Endothelial cell of hepatic sinusoid (primary cell): ENCODE results near the gene KANTR.

Source experiments
- in situ Hi-C: cut with HindIII; loops from 2 replicates; pipeline ENCODE4 v1.10.0; 2017; ENCODE audit warnings: low sequenced_read_pairs

Gene KANTR, protein sequence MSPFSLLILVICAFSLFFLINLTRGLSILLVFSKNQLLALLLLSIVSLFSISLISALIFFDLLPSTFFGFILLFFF

DNA sequence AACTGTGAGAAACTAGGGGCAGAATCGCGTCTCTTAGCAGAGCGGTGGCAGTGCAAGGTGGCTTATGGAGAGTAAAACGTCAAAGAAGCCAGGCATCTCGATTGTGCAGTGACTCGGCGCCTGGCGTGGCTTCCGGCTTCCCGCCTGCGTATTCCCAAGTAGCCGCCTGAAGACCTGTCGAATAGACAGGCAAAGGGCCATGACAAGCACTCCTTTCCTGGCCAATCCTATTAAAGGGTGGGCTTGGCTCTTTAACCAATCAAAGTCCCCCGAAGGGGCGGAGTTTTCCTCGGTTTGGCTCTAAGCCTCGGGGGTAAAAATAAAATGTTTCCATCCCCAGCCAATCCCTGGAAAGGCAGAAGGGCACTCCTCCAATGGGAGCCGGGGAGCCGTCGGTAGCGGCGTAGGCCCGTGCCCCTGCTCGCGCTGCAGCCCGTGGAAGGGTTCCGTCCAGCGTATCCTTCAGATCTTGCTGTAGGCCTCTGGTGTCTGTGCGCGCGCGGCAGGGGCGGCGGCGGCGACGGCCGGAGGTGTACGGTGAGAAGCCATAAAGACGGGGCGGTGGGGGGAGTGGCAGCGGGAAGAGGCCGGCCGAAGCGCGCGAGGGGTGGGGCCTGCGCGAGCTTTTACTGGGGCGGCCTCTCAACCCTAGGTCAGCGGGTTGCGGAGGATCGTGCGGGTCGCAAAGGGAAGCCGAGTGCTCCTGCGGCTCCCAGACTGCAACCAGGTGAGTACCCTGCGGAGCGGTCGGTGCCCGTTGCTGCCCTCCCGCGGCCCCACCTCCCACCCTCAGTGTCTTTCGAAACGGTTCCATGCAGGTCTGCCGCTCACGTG is at the start of gene KANTR:
TSS of gene KANTR (plus strand) at position 395 of the 834 bp plus-strand sequence. CDS start 30,131 bp downstream, outside the sequence.
- in situ Hi-C loops = no loop called here

DNA sequence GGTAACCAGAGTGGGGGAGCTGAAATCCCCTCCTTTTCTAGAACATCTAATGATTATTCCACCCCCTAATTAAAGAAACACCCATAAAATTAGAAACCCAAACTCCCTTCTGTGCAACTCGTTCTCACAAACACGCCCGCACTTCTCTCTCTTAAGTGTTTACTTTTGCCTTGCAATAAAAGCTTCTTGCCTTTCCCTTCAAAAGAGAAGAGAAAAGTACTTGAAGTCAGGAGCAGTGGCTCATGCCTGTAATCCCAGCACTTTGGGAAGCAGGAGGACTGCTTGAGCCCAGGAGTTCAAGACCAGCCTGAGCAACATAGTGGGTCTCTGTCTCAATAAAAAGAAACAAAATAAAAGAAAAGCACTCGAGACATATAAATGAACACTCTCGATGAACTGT is 48.9 kb upstream of the KANTR start:
- in situ Hi-C loops = no loop called here

DNA sequence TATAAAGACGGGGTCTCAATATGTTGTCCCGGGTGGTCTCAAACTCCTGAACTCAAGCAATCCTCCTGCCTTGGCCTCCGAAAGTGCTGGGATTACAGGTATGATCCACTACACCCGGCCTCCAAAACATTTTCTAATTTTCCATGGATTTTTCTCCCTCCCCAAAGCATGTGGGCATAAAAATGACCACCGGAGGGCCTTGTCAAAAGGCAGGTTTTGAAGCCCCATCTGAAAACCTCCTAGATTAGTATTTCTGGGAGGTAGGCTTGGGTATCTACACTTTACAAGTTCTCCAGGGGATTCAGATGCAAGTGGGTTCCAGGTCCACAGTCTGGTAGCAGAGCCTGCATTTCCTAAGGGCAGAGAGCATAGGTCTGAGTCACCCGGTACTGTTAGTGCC is 46.7 kb upstream of the KANTR start:
- in situ Hi-C loops = no loop called here

DNA sequence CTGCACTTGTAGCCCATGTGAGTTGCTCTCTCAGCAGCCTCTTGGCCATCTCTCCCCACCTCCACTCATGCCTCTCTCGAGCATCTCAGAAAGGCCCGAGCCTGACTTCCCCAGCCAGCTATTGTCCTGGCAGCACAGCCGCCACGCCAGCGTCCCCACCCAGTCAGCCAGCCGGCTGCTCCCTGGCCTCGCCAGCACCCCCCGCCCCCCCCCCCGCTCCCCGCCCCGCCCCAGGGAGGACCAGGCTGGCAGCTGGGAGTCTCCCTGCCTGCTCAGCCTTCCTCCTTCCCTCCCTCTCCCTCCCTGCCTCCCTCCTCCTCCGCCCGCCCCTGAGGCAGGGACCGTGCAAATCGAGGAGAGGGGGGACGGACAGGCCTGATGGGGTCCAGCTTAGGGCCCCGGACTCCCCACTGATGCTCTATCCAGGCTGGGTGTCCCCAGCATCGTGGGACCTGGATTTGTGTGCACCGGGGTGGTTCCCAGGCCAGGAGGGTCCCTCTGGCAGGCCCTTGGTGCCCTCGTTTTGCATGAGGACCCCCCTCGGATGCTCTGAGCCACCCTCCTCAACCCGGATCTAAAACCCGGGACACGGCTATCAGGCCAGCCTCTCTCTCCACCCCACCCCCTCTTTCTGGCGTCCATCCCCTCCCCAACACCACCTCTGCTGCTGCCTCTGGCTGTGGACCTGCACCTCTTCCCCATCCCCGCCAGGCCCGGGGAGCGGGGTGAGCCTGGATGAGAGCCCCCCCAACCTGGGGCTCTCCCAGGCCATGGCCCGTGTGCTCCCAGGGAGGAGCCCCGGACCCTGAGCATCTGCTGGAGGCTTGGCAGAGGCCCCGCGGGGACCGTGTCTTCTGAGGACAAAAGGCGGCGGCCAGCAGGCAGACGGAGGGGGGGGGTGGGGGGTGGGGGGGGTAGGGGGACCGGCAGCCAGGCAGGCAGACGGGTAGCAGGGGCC is 45.5 kb upstream of the KANTR start, which contains the start of gene GPR173:
TSS of gene GPR173 (plus strand) at position 621 of the 958 bp plus-strand sequence. CDS start 27,833 bp downstream, outside the sequence.
- in situ Hi-C loops = no loop called here

DNA sequence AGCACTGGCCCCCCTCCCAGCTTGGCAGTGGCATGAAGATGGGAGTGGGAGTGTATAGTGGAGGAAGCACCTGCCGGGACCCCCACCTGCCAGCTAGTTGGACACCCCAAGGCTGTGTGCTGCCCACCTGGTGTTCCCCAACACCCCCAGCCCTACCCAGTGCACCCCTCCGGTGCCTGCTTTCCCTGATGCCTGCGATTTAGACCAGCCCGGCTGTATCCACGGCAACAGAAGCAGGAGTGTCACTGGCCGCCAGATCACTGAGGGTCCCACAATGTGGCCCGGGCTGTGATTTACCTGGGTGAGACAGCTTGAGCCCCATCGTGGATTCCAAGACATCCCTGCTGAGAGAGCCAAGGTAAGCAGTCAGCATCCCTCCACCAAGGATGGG is 44.8 kb upstream of the KANTR start:
- in situ Hi-C loops = no loop called here

DNA sequence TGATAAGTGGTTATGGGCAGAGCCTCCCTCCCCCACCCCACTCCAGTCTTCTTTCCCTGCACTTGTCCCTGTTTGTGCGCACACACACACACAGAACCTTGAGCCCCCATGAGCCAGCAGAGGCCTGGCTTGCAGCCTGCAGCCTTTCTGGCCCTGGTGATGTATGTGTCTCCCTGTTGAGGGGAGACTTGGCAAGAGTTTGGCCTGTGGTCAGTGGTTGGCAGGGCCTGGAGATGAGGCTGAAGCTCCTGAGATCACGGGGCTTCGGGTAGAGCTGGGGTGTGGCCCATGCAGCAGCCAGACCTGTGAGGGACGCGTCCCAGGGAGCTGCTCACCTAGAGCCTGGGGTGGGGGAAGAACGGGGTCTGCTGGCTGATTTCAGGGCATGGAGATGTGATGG is 43.1 kb upstream of the KANTR start:
- in situ Hi-C loops = no loop called here

DNA sequence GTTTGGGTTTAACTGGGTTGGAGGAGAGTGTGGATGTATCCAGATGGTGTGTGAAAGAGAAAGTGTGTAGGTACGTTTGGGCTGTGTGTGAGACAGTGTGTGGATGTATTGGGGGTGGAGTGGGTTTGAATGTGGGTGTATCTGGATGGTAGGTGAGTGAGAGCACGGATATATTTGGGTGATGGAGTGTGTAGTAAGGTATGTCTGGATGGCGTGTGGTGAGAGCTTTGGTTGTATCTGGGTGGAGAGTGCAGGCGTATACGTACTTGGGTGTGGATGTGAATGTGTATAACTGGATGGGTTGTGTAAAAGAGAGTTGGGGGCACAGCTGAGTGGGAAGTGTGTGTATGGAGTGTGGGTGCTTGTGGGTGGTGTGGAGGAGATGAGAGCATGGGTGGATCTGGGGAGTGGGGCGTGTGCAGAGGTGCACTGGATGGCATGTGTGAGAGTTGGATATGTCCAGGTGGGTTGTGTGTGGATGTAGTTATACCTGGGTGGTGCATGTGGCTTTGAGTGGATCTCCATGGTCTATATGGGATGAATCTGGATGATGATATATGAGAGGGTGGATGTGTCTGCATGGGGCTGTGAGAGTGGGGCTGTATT is 38.6 kb upstream of the KANTR start:
- in situ Hi-C loops = no loop called here

DNA sequence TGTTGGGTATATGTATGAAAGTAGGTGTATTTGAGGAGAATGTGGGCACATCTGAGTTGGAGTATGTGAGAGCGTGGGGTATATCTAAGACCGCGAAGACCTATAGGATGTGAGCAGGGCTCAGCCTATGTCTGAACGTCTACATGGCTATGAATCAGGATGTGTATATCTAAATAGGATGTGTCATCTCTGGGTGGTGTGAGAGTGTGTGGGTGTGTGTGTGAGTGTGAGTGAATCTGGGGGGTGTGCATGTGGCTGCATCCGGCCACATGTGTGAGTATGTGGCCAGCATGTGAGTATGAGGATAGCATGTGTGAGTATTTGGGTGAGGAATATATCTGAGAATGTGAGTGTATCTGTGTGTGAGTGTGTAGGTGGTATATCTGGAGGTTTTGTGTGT is 37.6 kb upstream of the KANTR start:
- in situ Hi-C loops = no loop called here

DNA sequence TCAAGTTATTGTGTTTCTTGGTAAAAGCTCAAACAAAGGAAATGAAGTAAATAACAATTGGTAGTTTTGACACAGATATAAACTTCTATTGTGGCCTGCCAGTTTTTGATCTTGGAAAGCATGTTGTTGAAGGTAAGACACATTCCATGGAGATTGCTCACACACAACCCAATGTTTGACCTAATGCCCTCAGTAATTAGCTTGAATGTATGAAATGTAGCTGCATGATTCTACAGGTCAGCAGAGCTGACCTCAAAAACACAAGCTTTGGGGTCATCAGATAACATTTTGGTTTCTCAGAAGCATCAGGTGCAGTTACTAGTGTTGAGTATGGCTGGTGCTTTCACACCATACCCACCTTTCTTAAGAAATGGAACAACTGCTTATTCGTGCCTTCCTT is 28.8 kb upstream of the KANTR start:
- in situ Hi-C loops = no loop called here

DNA sequence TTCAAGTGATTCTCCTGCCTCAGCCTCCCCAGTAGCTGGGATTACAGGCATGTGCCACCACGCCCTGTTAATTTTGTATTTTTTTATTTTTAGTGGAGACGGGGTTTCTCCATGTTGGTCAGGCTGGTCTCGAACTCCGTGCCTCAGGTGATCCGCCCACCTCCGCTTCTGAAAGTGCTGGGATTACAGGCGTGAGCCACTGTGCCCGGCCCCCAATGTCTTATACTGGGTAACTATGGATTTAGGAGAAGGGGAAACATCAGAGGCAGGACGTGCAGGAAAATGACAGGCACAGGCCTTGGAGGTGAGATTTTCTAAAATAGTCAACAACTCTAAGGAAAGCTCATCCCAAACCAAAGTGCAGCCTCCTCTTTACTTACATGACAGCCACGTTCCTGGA is 22.9 kb upstream of the KANTR start:
- in situ Hi-C loops = no loop called here

DNA sequence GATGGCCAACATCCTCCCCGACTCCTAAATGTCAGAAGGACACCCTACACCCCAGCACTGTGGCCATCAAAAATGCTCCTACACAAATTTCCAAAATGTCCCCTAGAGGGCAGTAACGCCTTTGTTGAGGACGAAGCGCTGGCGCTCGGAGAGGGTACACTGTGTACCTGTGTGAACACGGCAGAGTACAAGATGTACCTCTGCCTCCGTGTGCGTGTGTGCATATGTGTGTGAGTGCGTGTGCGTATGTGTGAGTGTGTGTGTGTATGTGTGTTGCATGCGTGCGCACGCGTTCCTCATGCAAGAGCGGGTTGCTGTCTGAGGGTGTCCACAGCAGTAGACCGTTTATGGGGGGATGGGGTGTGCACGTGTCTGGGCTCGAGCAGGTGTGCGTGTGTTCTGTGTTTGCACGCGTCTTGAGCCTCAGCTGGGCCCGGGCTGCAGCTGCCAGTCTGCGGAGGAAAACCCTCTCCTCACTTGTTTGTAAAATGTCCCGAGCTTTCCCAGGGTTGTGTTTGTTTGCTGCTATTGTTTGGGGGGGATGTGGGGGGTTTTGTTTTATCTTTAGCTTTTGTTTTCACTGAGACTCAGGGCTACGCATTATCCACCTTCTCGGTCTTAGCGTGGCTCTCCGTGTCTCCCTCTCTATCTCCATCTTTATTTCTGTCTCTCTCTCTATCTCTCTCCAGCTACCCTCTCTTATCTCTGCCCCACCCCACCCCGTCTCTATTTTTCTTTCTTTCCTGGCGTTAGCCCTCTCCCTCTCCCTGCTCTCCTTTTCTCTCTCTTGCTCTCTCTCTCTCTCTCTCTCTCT is 22.1 kb upstream of the KANTR start:
- in situ Hi-C loops = no loop called here

DNA sequence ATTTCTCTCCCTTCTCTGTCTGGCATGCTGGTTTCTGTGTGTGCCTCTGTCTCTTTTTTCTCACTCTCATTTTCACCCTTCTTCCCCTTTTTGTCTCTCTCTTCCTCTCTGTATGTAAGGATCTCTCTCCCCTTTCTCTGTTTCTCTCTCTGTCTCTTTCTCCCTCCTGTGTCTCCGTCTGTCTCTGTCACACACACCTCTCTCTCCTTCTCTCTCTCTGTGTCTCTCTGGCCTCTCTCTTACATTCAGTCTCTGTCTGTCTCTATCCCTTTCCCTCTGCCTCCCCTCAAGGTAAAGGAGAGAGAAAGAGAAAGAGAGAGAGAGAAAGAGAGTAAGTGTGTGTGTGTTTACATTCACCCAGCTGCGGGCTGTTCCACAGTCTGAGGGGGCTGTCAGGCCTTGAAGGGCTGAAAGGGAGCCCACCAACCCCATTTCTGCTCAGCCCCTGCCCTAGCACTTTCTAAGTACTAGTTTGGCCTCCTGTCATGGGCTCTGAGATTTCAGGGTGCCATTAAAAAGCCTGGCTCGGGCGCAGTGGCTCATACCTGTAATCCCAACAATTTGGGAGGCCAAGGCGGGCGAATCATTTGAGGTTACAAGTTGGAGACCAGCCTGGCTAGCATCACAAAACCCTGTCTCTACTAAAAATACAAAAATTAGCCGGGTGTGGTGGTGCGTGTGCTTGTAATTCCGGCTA is 21.4 kb upstream of the KANTR start:
- in situ Hi-C loops = no loop called here

DNA sequence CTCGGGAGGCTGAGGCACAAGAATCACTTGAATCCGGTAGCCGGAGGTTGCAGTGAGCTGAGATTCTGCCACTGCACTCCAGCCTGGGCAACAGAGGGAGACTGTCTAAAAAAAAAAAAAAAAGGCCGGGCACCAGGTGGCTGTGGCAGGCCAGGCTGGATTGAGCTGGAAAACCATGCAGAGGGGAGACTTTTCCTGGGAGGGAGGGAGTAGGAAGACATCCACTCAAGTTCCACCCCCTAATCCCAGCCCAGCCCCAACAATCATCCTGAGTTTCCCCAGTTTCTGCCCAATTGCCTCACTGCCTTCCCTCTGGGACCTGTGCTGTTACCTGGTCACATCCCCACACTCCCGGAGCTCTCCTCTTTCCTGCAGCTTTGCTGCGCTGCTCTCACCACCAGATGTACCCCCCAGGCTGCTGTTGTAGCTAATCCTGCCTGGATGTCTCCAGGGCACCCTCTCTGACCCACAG is 20.8 kb upstream of the KANTR start:
- in situ Hi-C loops = no loop called here

DNA sequence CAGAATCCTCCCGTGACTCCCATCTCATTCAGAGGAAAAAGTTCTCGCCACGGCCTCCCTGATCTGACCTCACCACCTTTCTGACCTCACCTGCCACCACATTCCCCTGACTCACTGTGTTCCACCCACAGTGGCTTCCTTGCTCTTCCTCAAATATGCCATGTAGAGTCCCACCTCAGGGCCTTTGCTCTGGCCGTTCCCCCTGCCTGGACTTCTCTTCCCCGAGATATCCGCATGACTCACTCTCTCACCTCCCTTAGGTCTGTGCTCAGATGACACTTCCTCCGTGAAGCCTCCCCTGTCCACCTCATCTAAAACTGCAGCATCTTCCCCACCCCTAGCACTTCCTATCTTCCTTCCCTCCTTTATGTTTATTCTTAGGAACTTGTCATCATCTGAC is 18.9 kb upstream of the KANTR start:
- in situ Hi-C loops = no loop called here

DNA sequence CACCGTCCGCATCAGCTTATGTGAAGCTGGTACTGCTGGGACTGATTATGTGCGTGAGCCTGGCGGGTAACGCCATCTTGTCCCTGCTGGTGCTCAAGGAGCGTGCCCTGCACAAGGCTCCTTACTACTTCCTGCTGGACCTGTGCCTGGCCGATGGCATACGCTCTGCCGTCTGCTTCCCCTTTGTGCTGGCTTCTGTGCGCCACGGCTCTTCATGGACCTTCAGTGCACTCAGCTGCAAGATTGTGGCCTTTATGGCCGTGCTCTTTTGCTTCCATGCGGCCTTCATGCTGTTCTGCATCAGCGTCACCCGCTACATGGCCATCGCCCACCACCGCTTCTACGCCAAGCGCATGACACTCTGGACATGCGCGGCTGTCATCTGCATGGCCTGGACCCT is 17.3 kb upstream of the KANTR start:
- in situ Hi-C loops = no loop called here

DNA sequence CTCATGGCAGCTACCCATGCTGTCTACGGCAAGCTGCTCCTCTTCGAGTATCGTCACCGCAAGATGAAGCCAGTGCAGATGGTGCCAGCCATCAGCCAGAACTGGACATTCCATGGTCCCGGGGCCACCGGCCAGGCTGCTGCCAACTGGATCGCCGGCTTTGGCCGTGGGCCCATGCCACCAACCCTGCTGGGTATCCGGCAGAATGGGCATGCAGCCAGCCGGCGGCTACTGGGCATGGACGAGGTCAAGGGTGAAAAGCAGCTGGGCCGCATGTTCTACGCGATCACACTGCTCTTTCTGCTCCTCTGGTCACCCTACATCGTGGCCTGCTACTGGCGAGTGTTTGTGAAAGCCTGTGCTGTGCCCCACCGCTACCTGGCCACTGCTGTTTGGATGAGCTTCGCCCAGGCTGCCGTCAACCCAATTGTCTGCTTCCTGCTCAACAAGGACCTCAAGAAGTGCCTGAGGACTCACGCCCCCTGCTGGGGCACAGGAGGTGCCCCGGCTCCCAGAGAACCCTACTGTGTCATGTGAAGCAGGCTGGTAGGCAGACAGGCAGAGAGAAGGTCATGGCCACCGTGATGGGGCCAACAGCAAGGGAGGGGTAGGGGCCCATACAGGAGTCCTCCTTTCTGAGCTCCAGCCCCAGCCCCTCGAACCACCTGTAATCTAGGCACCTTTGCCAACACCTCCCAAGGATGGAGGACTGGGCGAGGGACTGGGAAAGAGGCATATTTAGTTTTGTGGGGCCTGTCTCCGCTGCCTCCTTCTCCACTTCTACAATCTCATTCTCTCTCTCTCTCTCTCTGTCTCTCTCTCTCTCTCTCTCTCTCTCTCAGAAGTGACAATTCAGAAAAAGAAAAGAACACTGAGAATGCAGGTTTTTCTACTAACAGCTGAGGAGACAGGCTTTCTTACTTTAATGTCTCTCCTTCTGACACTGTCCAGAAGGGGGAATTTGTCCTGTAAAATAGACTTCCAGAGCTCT is 16.4 kb upstream of the KANTR start:
- in situ Hi-C loops = no loop called here

DNA sequence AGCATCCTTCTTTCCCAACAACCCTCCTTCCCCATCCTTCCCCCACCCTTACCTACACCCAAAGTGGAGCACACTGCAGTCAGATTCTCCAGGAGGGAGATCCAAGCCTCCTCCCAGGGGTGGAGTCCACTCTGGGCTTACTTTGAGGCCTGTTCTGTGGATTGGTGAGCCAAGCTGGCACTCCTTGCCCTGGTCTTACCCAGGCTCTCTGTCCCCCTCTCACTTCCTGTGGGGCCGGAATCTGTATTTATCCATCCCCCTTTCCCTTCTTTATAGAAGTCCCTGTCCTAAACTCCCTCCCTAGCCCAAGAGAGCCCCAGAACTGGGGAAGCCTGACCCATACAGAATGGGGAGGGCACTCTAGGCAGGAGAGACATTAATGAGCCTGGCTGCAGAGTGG is 15.0 kb upstream of the KANTR start:
- in situ Hi-C loops = no loop called here
